Measurements from ENCODE around the gene FAM13A.

GRCh38 chr4:89105726-89106125 lies 48.7 kb upstream of the FAM13A start:
- TF ChIP-seq CTCF (IDR thresholded peaks at IDR 0.05): no peak
- TF ChIP-seq POLR2A (IDR thresholded peaks at IDR 0.05): no peak

All from prostate gland (tissue), 2 donors.